ENCODE results near the gene ATP9A. TPM values are rescaled to one million over a fixed set of nuclear protein-coding genes. Genes with fewer than 3 reads are reported as not detected.

ATP9A gene
- total RNA-seq, 1 donor from 2014 or later, result 25.2 TPM

DNA sequence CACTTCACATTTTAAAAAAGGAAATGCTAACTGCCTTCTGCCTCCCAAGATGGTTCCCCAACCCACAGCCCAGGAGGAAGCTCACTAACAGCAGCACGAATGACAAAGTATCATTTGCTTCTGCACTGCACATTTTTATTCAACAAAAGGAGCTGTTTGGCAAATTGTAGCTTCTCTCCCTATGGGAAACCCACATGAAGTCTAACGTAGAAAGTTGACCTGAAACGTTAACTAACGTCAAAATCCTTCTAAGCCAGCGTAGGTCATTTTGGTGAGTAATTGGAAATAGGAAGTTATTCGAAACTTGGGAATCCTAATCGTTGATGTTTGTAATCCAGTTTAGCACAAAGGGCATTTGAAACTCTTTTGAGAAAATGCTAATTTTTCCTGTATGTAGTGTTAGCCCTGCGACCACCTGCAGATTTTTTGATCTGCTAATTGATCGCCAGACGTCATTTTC, 31.2 kb upstream of the ATP9A start:
- Histone ChIP-seq H3K27ac (replicated peaks) (no peak overlapping the region), H3K4me3 (no peak overlapping the region), H3K36me3 (no peaks in the 10 kb centered on the region), H3K9me3 (replicated peaks) (no peaks in the 10 kb centered on the region), H3K27me3 (ENCODE audit: low read depth) (peaks cover 100% of the 10 kb centered on the region), H3K4me1 (peaks cover 25% of the 10 kb centered on the region)
- TF ChIP-seq, protein P1, sequence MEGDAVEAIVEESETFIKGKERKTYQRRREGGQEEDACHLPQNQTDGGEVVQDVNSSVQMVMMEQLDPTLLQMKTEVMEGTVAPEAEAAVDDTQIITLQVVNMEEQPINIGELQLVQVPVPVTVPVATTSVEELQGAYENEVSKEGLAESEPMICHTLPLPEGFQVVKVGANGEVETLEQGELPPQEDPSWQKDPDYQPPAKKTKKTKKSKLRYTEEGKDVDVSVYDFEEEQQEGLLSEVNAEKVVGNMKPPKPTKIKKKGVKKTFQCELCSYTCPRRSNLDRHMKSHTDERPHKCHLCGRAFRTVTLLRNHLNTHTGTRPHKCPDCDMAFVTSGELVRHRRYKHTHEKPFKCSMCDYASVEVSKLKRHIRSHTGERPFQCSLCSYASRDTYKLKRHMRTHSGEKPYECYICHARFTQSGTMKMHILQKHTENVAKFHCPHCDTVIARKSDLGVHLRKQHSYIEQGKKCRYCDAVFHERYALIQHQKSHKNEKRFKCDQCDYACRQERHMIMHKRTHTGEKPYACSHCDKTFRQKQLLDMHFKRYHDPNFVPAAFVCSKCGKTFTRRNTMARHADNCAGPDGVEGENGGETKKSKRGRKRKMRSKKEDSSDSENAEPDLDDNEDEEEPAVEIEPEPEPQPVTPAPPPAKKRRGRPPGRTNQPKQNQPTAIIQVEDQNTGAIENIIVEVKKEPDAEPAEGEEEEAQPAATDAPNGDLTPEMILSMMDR (IDR thresholded peaks at IDR 0.05; ENCODE audit: borderline replicate concordance), result no peak
- intact Hi-C loops (cut with micrococcal nuclease), result no loop called here
- no peak for DNase-seq

DNA sequence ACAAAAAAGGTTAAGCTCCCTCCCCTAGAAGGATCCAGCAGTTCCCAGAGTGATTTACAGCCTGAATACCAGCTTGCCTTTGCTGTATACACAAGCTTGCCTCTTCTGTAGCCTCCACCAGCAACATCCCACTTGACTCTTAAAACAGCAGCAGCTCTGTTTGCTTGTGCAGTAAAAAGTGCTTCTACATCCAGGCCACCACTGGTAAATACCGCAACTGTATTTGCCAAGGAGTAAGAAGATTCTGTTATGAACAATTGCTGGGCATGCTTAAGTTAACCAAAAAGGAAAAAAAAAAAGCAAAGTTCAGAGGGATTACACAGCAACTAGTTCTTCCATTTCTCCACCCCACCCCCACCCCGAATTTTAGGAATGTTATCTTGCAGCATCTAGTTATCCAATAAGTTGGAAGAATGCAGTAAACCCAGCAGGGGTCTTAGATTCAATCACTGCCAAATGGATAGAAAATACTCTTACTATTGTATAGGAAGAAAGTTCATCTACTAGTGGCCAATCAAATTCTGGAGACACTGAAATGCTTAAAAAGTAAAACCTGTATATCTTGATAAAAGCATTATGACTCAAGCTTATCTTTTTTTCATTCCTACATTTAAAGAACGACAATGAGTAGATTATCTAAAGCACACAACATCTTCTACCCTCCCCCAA, 29.3 kb upstream of the ATP9A start:
- Histone ChIP-seq H3K27ac (replicated peaks) (no peak overlapping the region), H3K4me1 (peaks cover 25% of the 10 kb centered on the region), H3K36me3 (no peaks in the 10 kb centered on the region), H3K9me3 (replicated peaks) (no peaks in the 10 kb centered on the region), H3K27me3 (ENCODE audit: low read depth) (peaks cover 100% of the 10 kb centered on the region), H3K4me3 (no peak overlapping the region)
- TF ChIP-seq, protein P1 (IDR thresholded peaks at IDR 0.05; ENCODE audit: borderline replicate concordance), result no peak
- intact Hi-C loops (cut with micrococcal nuclease), result no loop called here
- DNase-seq, result no peak

DNA sequence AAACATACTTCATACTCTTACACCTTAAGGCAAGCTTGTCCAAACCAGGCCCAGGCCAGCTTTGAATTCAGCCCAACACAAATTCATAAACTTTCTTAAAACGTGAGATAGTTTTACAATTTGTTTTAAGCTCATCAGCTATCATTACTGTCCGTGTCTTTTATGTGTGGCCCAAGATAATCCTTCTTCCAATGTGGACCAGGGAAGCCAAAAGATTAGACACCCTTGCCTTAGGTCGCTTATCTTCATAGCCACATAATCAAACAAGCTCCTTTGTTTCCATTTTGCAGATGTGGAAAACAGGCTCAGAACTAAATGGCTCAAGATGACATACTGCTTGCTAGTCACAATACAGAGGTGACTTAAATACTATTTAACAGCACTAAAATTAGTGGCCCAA, 28.1 kb upstream of the ATP9A start:
- Histone ChIP-seq H3K27ac (replicated peaks) (no peak overlapping the region), H3K4me1 (peaks cover 18% of the 10 kb centered on the region), H3K36me3 (no peaks in the 10 kb centered on the region), H3K27me3 (ENCODE audit: low read depth) (peaks cover 100% of the 10 kb centered on the region), H3K4me3 (no peak overlapping the region), H3K9me3 (replicated peaks) (no peaks in the 10 kb centered on the region)
- TF ChIP-seq, protein P1 (IDR thresholded peaks at IDR 0.05; ENCODE audit: borderline replicate concordance), result no peak
- intact Hi-C loops (cut with micrococcal nuclease), result no loop called here
- no peak for DNase-seq

DNA sequence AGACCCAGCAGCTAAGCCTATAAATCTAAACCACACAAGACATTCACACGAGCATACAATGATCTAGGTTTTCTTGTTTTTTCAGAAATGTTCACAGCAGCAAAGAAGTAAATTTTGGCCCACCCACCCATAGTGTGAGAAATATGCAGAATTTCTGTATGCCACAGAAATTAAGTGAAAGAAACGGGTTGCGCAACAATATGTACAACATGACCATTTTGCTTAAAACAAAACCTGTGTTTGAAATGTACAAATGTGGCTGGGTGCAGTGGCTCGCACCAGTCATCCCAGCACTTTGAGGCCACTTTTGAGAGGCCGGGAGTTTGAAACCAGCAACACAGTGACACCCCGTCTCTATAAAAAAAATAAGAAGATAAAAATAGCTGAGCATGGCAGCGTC, 24.8 kb upstream of the ATP9A start:
- Histone ChIP-seq H3K9me3 (replicated peaks) (no peaks in the 10 kb centered on the region), H3K4me3 (no peak overlapping the region), H3K36me3 (no peaks in the 10 kb centered on the region), H3K27me3 (ENCODE audit: low read depth) (peaks cover 91% of the 10 kb centered on the region), H3K27ac (replicated peaks) (no peak overlapping the region), H3K4me1 (no peaks in the 10 kb centered on the region)
- TF ChIP-seq, protein P1 (IDR thresholded peaks at IDR 0.05; ENCODE audit: borderline replicate concordance), result no peak
- intact Hi-C loops (cut with micrococcal nuclease), result no loop called here
- no peak for DNase-seq

DNA sequence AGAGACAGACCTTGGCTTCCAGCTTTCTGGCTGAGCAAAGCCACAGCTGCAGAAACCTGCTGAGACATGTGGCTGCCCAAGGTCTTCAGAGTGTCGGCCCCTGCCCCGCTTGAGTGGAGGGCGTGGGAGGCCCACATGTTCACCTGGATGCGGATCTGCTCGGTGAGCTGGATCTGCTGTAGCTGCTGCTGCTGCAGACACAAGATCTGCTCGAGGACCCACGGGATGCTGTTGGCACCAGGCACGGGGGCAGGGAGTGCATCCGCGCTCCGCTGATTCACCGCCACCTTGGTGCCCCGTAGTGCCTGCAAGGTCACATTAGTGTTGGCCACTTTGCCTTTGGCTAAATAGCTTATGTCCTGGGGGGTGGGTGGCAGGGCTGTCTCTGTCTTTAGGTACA, 23.4 kb upstream of the ATP9A start:
- intact Hi-C loops (cut with micrococcal nuclease), result no loop called here
- peaks cover 86% of the 10 kb centered on the region for H3K27me3 ChIP-seq (ENCODE audit: low read depth)
- DNase-seq, result no peak
- H3K4me3 ChIP-seq, result no peak overlapping the region
- TF ChIP-seq, protein P1 (IDR thresholded peaks at IDR 0.05; ENCODE audit: borderline replicate concordance), result no peak
- no peaks in the 10 kb centered on the region for H3K9me3 ChIP-seq (replicated peaks)
- no peaks in the 10 kb centered on the region for H3K36me3 ChIP-seq
- no peaks in the 10 kb centered on the region for H3K4me1 ChIP-seq
- H3K27ac ChIP-seq (replicated peaks), result no peak overlapping the region
